Stimulated activated naive CD8-positive, alpha-beta T cell treated with anti-CD3 and anti-CD28 coated beads, Interleukin-15, Interleukin-2, amounts not matched to agents 100 U/mL and 50 U/mL, for 24 hours (primary cell): Measurements from ENCODE around the gene TSHR.
"Not testable (repeated sequence)": the region's sequence is repeated elsewhere in the genome, so short reads cannot be mapped to it uniquely, and the experiment has no call there.

ENCODE experiments used
- ATAC-seq: fragments of 150-1000 bp; cut with Tn5 transposase; one replicate; pipeline ENCODE4 v1.10.0; 2021
- DNase-seq: peaks from one replicate; pipeline ENCODE4 v3.0.0; 2021

The TSHR gene

GRCh38 chr14:81068176-81068782 is 112.9 kb downstream of the TSHR start:
- DNase-seq (no peak), ATAC-seq (no peak)

DNA sequence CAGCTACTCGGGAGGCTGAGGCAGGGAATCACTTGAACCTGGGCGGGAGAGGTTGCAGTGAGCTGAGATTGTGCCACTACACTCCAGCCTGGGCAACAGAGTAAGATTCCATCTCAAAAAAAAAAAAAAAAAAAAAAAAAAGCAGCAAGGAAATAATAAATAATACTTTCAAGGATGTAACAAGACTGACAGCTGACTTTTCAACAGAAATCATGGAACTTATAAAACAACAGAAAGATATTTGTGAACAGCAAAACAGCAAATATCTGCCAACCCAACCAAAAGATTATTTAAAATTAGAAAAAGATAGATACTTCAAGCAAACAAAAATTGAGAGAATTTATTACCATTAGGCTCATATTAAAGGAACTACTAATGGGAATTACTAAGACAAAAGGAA is 115.1 kb downstream of the TSHR start:
- ATAC-seq, result no peak
- DNase-seq, result no peak

GRCh38 chr14:81085596-81085995 is 130.2 kb downstream of the TSHR start:
- ATAC-seq, result no peak
- DNase-seq, result no peak

DNA sequence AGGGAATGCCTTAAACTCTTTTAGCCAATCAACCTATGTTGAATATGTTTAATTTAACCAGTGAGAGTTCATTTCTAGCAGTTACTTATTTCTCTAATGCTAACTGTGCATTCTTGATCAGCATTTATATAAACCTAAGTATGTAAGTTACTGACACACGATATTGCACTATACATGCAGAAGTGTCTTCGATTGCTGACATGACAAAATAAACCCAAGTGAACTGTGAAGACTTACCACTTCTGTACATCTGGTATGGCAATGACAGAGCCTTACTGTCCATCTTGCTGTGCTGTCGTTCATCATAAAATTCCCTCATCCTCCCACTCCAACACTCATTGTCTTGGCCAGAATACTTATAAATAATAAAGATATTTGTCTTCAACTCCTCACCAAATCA is 131.8 kb downstream of the TSHR start:
- ATAC-seq, result no peak
- DNase-seq, result no peak

GRCh38 chr14:81091139-81091538 is 135.7 kb downstream of the TSHR start:
- DNase-seq (no peak), ATAC-seq (no peak)

DNA sequence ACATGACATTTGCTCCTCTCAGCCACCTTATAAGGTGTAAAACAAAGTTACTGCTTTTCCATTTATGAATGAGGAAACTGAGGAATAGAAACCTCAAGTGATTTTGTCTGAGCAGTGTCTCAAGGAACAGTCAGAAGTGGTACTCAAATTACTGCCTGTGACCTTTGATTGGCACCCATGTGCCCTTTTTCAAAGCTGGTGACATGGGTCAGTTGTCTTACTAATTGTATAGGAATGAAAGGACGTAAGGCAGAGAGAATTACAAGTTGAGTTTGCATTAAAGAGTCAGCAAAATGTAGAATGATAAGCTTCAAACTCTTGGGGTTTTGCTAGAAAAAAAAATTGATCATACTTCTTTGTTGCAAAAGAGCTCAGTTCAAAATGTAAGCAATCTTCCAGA is 136.2 kb downstream of the TSHR start:
- ATAC-seq (no peak), DNase-seq (no peak)

DNA sequence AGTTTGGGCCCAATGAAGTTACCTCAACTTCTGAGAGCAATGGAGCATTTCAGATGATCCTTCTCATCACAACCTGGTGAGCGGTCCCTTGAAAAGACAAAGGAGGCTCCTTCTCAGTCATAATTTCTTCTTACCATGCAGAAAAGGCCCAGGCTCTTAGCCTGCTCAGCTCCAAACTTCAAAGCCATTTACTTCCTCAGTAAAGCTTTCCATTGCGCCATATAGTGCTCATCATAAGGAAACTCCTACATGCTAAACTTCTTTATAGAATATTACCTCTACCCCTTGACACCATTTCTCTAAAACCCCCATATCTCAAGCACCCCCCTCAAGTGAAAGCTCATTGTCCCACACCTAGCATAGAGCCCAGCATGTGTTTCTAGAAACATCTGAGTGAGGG is 138.2 kb downstream of the TSHR start:
- no peak for ATAC-seq
- DNase-seq, result no peak

DNA sequence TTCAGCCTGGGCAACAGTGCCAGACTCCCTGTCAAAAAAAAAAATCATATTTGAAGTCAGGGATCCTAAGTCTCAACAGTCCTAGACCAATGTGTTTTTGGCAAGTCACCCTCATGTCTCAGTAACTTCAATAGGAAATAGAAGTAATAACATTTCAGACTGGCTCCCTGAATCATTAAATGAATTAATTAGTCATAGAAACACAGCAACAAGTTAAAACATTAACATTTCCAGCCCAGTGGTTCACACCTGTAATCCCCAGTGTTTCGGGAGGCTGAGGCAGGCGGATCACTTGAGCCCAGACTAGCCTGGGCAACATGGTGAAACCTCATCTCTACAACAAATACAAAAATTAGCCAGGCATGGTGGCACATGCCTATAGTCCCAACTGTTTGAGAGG is 140.1 kb downstream of the TSHR start:
- no peak for DNase-seq
- ATAC-seq, result no peak

DNA sequence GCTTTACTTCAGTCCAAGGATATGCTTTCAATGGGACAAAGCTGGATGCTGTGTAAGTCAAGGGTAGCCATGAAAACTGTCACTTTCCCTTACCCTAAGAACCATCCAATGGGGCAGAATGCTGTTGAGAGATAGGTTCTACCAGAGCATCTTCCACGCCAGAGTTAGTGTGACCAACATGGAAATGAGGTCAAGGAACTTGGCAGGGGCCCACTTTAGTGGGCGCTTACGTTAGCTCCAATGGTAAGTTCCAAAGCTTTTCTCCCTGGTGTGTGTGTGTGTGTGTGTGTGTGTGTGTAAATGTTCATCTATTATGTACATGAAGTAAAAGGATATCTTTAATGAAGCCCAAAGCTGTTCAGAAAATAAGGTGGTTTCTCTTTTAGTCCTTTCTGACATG is 141.2 kb downstream of the TSHR start:
- ATAC-seq, result no peak
- DNase-seq, result no peak

DNA sequence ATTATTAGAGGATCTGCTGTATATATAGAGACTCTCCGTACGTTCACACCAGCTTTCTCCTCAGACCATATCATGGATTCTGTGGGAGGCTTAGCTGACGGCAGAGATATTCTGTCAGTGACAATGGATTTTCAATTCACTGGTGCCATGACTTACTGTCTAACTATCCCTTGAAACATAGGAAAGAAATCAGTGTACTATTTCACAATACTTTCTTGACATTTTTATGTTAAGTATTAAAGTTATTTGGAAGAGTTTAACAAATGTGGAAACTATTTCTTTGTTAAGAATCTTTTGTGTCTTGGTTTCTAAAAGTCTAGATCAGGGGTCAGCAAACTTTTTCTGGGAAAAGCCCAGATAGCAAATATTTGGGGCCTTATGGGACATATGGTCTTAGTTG is 146.8 kb downstream of the TSHR start:
- ATAC-seq, result no peak
- DNase-seq, result no peak

DNA sequence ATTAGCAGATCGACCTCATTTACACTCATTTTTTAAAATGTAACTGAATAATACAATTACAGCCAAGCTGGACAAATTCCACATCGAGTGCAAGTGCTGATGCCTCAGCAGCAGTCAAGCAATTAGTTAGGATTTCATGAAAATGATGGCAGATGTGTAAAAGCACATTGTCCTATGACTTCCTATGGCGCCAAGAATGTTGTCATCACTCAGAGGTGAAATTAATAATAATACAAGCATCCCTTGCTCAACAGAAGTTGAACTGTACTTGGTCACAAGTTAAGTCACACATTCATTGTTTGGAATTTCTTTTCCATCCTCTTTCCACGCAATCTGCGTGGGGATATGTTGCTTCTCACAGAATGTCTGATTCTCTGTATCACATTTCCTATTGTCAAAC is 148.0 kb downstream of the TSHR start:
- no peak for ATAC-seq

GRCh38 chr14:81105378-81105777 is 150.0 kb downstream of the TSHR start:
- ATAC-seq (no peak), DNase-seq (no peak)

More for the DNA sequence above, 148.0 kb downstream of the TSHR start:
- no peak for DNase-seq

- DNase-seq (no peak), ATAC-seq (no peak)
Measured at GRCh38 chr14:81105961-81106360, 150.5 kb downstream of the TSHR start.

DNA sequence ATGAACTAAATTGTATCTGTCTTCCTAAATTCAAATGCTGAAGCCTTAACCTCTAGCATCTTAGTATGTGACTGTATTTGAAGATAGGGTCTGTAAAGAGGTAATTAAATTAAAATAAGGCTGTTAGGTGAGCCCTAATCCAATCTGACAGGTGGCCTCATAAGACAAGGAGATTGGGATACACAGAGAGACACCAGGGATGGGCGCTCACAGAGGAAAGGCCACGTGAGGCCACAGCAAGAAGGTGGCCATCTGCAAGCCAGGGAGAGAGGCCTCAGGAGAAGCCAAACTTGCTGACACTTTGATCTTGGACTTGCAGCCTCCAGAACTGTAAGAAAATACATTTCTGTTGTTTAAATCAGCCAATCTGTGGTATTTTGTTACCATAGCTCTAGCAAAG is 154.8 kb downstream of the TSHR start:
- DNase-seq (no peak), ATAC-seq (no peak)

DNA sequence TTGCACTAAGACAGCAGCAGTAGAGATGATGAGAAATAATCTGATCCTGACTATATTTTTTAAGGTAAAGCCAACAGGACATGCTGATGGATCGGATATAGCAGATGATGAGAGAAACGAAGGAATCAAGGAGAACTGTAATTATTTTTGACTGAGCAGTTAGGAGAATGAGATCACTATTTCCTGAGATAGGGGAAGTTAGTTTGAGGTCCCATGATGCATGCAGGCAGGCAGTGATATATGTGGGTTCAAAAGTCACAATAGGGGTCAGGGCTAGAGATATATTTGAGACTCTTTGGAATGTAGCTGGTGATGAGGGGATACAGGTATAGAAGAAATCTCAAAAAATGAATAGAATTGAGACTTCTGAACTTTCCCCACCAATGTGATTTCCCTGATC is 157.8 kb downstream of the TSHR start:
- ATAC-seq, result no peak
- no peak for DNase-seq

DNA sequence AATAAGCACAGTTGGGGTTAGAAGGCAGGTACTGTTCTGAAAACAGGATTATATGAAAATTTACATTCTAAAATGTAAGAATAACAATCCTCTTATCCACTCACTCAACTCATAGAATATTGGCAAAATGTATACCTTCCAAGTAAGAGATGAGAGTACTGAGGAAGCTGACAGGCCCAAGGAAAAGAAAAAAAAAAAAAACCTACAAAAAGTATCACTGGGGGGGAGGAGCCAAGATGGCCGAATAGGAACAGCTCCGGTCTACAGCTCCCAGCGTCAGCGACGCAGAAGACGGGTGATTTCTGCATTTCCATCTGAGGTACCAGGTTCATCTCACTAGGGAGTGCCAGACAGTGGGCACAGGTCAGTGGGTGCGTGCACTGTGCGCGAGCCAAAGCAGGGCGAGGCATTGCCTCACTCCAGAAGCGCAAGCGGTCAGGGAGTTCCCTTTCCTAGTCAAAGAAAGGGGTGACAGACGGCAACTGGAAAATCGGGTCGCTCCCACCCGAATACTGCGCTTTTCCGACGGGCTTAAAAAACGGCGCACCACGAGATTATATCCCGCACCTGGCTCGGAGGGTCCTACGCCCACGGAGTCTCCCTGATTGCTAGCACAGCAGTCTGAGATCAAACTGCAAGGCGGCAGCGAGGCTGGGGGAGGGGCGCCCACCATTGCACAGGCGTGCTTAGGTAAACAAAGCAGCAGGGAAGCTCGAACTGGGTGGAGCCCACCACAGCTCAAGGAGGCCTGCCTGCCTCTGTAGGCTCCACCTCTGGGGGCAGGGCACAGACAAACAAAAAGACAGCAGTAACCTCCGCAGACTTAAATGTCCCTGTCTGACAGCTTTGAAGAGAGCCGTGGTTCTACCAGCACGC is 158.8 kb downstream of the TSHR start:
- not testable (repeated sequence) for DNase-seq, ATAC-seq

GRCh38 chr14:81120501-81120900 is 165.1 kb downstream of the TSHR start:
- DNase-seq, result no peak
- ATAC-seq, result no peak

GRCh38 chr14:81122326-81122725 is 166.9 kb downstream of the TSHR start:
- ATAC-seq (no peak), DNase-seq (no peak)

- ATAC-seq, result no peak
Measured at GRCh38 chr14:81123811-81124210, 168.4 kb downstream of the TSHR start.

GRCh38 chr14:81125536-81125935 is 170.1 kb downstream of the TSHR start:
- no peak for DNase-seq
- no peak for ATAC-seq

More at GRCh38 chr14:81123811-81124210, 168.4 kb downstream of the TSHR start:
- no peak for DNase-seq

GRCh38 chr14:81127785-81128184 is 172.4 kb downstream of the TSHR start:
- ATAC-seq (no peak), DNase-seq (no peak)

DNA sequence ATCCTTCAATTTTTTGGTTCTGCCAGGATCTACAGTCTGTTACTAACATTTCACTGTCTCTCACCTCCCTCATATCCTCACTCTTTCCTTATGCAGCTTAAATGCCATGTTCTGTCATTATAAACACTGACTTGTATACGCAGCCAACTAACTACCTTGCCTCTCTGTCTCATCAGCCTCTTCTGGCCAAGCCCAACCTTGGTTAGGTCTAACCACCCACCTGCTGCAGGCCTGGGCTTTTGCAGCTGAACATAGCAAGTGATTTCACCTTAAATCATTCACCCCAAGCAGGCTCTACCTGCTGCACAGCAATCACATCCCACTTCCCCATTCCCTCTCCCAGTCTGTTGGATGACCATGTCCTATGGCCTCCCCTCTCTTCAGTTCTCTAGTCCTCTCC is 173.8 kb downstream of the TSHR start:
- ATAC-seq (no peak), DNase-seq (no peak)

DNA sequence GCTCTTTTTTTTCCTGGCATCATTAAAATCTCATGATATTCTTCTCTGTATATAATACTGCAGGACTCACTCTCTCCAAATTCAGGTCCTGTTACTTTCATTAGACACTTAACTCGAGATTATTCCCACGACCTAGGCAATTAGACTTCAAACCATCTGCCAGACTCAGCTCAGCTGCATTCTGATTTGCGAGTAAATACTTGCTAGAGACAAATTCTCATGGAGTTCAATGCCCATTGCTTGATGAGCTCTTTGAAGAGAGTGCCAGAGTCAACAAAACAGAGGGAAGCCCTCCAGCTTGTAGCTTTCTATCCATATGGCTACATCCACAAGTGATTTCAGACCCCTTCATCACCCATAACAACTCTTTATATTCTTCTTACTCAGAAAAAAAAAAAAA is 177.0 kb downstream of the TSHR start:
- no peak for DNase-seq
- no peak for ATAC-seq

- DNase-seq (no peak), ATAC-seq (no peak)
Measured at GRCh38 chr14:81133400-81133799, 178.0 kb downstream of the TSHR start.
